ENCODE data around the gene CFAP20DC.

GRCh38 chr3:58751882-58752567, 297.8 kb downstream of the CFAP20DC start:
- TF ChIP-seq EZH2phosphoT487 (IDR thresholded peaks at IDR 0.05; ENCODE audit: unreplicated experiment) (no peak), REST (IDR thresholded peaks at IDR 0.05; ENCODE audit: unreplicated experiment) (no peak), EZH2 (IDR thresholded peaks at IDR 0.05; ENCODE audit: low read depth, unreplicated experiment) (no peak), CTCF (conservative IDR thresholded peaks at IDR 0.05; ENCODE audit: low read depth in 2 of 2) (no peak), POLR2AphosphoS5 (IDR thresholded peaks at IDR 0.05; ENCODE audit: low read depth) (no peak)
